Activated T-helper 17 cell treated with anti-CD3 and anti-CD28 coated beads, Interleukin-2, amount 50 U/mL, for 72 hours (primary cell): ENCODE data around the gene LCN2. TPM values are rescaled to one million over a fixed set of nuclear protein-coding genes. Genes with fewer than 3 reads are reported as not detected.
"Not testable (repeated sequence)": the region's sequence is repeated elsewhere in the genome, so short reads cannot be mapped to it uniquely, and the experiment has no call there.

Source experiments
- ATAC-seq: fragments of 150-1000 bp; cut with Tn5 transposase; replicated peaks from 2 replicates; pipeline ENCODE4 v1.10.0; 2021; ENCODE audit warnings: mild to moderate bottlenecking, moderate library complexity
- H3K27ac Mint-ChIP-seq: one replicate; pipeline ENCODE4 v1.8.0; 2022; ENCODE audit warnings: mixed read lengths
- H3K27me3 Mint-ChIP-seq: one replicate; pipeline ENCODE4 v1.8.0; 2022; ENCODE audit warnings: mixed read lengths
- H3K36me3 Mint-ChIP-seq: one replicate; pipeline ENCODE4 v1.8.0; 2022; ENCODE audit warnings: low read depth, mild to moderate bottlenecking, mixed read lengths
- H3K4me1 Mint-ChIP-seq: one replicate; pipeline ENCODE4 v1.8.0; 2022; ENCODE audit warnings: mixed read lengths
- H3K4me3 Mint-ChIP-seq: one replicate; pipeline ENCODE4 v1.8.0; 2022; ENCODE audit warnings: mild to moderate bottlenecking, mixed read lengths
- H3K9me3 Mint-ChIP-seq: one replicate; pipeline ENCODE4 v1.8.0; 2022; ENCODE audit warnings: mixed read lengths
- total RNA-seq, 2 donors: library from RNA; stranded (reverse); gene quantifications; one replicate each; pipeline ENCODE4 v1.2.3, GENCODE V29; 2022

LCN2 gene
- total RNA-seq, 2 donors from 2014 or later: not detected

DNA sequence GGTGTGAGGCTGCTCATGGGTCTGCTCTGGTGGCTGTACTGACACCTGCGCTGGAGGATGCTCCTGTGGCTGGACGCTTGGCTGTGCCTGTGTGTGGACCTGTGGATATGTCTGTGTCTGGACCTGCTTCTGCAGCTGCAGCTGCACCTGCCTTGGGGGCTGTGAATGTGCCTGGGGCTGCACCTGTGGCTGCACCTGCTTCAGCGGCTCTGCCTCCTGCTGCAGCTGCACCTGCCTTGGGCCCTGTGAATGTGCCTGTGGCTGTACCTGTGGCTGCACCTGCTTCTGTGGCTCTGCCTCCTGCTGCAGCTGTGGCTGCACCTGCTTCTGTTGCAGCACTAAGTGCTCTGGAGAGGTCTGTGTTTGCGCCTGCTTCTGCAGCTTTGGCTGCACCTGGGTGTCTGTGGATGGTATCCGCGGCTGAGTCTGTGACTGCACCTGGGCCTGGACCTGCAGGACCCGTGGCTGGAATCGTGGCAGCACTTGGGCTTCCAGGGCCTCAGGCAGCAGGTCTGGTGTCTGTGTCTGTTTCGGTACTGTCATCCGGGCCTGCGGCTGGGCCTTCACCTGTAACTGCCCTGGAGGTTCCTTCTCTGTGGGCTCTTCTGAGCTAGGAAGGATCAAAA lies 29.7 kb downstream of the LCN2 start:
- no peak overlapping the region for H3K27ac Mint-ChIP-seq
- ATAC-seq: no peak
- peaks cover 78% of the 10 kb centered on the region for H3K36me3 Mint-ChIP-seq
- no peaks in the 10 kb centered on the region for H3K27me3 Mint-ChIP-seq
- no peaks in the 10 kb centered on the region for H3K9me3 Mint-ChIP-seq
- peaks cover 2% of the 10 kb centered on the region for H3K4me1 Mint-ChIP-seq
- no peak overlapping the region for H3K4me3 Mint-ChIP-seq

DNA sequence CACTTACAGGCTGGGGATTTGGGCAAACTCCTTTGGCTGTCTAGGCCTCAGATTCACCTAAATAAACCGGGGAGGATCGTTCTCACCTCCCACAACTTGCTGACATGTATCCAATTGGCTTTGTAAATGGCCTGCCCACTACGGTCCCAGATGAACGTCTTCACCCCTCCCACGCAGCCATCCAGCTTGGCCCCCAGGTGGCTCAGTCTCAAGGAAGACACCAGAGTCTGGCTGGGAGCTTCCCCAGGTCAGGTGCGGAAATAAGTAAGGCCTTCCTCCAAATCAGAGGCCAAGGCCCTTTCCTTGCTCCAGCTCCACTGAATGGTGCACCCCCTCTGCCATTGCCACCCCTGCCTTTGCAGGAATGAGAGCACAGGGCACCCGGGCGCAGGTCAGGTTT lies 30.7 kb downstream of the LCN2 start:
- Mint-ChIP-seq H3K27ac (no peak overlapping the region), H3K4me3 (no peak overlapping the region), H3K4me1 (peaks cover 5% of the 10 kb centered on the region), H3K27me3 (no peaks in the 10 kb centered on the region), H3K9me3 (no peaks in the 10 kb centered on the region), H3K36me3 (peaks cover 74% of the 10 kb centered on the region)
- no peak for ATAC-seq

DNA sequence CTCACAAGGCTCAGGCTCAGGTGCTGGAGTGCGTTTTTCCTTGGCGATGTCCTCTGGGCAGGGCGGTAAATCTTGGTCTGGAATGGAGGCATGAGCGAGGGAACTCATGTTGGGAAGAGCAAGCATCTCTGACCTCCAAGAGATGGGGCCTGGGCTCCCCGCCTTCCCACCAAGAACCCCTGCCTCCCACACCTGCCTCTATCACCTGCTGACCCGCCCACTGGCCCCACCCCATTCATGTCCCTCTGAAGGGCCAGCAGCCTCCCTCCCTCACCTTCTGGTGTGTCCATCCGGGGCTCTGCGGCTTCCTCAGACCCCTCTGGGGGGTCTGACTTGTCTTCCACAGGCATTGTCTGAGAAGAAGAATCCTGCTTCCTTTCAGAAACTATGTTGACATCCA lies 31.2 kb downstream of the LCN2 start:
- no peaks in the 10 kb centered on the region for H3K27me3 Mint-ChIP-seq
- no peak for ATAC-seq
- no peaks in the 10 kb centered on the region for H3K9me3 Mint-ChIP-seq
- H3K4me1 Mint-ChIP-seq: peaks cover 5% of the 10 kb centered on the region
- H3K4me3 Mint-ChIP-seq: no peak overlapping the region
- peaks cover 74% of the 10 kb centered on the region for H3K36me3 Mint-ChIP-seq
- H3K27ac Mint-ChIP-seq: no peak overlapping the region

DNA sequence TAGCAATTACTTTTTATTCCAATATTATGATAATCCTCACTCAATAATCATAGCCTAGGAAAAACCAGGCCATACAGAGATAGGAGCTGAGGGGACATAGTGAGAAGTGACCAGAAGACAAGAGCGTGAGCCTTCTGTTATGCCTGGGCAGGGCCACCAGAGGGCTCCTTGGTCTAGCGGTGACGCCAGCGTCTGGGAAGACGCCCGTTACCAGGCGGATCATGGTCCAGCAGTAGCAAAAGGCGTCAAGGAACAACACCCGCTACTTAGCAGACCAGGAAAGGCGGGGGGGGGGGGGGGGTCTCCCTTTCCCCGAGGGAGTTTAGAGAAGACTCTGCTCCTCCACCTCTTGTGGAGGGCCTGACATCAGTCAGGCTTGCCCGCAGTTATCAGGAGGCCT lies 32.2 kb downstream of the LCN2 start:
- H3K4me1 Mint-ChIP-seq, ATAC-seq, H3K9me3 Mint-ChIP-seq, H3K27ac Mint-ChIP-seq, H3K27me3 Mint-ChIP-seq, H3K4me3 Mint-ChIP-seq: not testable (repeated sequence)
- H3K36me3 Mint-ChIP-seq: peaks cover 74% of the 10 kb centered on the region

DNA sequence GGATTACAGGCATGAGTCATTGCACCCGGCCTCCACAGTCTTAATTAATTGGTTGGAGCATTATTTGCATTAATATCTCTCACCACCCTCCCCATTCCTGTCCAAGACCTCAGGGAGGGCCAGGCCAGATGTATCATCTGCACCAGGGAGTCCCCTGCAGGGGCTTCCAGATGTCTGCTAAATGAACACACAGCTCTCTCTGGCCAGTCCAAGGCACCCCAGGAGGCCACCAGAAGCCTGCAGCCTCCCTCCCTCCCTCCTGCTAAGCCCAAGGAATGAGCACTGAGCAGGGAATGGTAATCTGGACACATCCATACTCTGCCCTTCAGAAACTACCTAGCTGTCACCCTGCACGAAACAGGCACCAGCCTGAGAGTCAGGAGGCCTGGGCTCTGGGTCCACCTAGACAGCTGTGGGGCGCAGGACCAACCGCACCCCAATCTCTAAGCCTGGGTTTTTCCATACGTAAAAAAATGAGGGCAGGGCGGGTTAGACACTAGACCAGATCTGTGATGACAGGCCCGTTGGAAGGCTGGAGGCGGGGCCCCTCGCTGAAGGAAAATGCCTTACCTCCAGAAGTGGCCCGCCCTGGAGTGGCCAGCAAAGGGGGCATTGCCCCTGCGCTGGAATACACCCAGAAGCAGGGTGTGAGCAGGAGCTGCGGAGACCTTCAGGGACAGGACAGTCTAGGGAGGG lies 33.8 kb downstream of the LCN2 start:
- peak overlapping the region; percentile 22 for H3K27ac Mint-ChIP-seq
- no peak overlapping the region for H3K4me3 Mint-ChIP-seq
- H3K9me3 Mint-ChIP-seq: no peaks in the 10 kb centered on the region
- peaks cover 14% of the 10 kb centered on the region for H3K4me1 Mint-ChIP-seq
- no peak for ATAC-seq
- H3K36me3 Mint-ChIP-seq: peaks cover 82% of the 10 kb centered on the region
- no peaks in the 10 kb centered on the region for H3K27me3 Mint-ChIP-seq

DNA sequence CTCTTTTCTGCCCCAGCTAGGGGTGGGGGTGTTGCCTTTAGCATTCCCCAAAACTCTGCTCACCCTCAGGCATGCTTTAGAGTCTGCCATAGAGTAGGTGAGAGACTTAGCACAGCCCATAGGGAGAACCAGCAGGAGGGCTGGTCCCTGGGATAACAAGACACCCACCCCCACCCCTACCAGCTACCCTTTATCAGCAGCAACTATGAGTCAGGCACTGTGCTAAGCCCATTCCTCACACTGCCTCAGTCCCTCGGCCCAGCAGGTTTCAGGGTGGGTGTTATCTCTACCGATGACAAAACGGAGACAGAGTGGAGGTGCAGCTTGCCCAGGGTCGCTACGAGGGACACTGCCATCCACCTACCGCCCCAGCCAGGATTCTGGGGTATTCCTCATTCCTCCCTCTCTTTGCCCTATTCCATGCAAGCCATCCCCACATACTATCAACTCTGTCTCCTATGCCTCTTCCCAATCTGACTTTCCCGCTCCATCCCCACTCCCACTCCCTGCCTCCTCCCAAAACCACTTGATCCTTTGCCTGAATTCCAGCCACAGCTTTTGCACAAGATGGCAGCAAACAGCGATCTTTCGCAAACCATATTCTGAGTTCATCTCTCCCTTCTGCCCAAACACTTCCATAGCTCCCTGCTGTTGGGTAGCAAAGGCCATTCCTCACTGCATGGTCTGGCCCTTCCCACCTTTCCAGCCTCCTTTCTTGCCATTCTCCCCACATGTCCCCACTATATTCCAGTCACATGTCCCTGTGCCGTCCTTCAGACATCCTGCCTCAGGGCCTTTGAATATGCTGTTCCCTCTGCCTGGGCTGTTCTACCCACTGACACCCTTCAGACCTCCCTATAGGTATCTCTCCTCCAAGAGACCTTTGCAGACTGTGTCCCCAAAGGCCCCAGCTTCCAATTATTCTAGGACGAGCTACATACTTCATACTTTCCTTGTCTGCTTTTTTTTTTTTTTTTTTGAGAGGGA lies 37.0 kb downstream of the LCN2 start:
- H3K4me3 Mint-ChIP-seq: no peak overlapping the region
- H3K27ac Mint-ChIP-seq: no peak overlapping the region
- H3K9me3 Mint-ChIP-seq: no peaks in the 10 kb centered on the region
- peaks cover 74% of the 10 kb centered on the region for H3K36me3 Mint-ChIP-seq
- ATAC-seq: no peak
- H3K27me3 Mint-ChIP-seq: no peaks in the 10 kb centered on the region
- peaks cover 25% of the 10 kb centered on the region for H3K4me1 Mint-ChIP-seq

DNA sequence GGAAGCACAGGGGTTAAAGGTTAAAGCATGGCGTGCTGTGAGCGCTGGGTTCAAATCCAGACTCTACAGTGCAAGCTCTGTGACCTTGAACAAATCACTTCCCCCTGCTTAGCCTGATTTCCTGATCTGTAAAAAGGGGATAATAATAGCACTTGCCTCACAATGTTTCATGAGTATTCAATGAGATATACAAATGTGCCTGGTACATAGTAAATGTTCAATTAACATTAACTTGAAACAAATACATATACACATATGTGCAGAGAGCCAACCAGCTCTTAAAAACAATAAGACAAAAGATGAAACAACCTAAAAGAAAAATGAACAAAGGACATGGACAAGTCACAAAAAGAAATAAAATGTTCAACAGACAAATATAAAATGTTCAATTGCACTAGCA lies 38.1 kb downstream of the LCN2 start:
- ATAC-seq: no peak
- no peaks in the 10 kb centered on the region for H3K27me3 Mint-ChIP-seq
- H3K4me3 Mint-ChIP-seq: no peak overlapping the region
- peak overlapping the region; percentile 50 for H3K27ac Mint-ChIP-seq
- peaks cover 25% of the 10 kb centered on the region for H3K4me1 Mint-ChIP-seq
- H3K9me3 Mint-ChIP-seq: no peaks in the 10 kb centered on the region
- peaks cover 70% of the 10 kb centered on the region for H3K36me3 Mint-ChIP-seq

DNA sequence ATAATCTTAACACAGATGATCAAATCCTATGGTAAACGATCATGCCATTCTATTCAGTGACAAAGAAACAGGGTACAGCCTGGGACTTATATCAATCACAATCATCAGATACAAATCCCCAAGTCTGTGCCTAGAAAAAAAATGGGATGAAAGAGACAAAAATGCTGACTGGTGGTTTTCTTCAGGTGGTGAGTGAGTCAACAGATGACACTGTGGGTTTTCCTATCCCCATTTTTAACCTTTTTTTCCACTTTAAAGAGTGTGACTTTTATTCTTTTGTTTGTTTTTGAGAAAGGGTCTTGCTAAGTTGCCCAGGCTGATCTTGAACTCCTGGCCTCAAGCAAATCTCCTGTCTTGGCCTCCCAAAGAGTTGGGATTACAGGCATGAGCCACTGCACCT lies 39.0 kb downstream of the LCN2 start:
- H3K27me3 Mint-ChIP-seq: no peaks in the 10 kb centered on the region
- H3K9me3 Mint-ChIP-seq: no peaks in the 10 kb centered on the region
- H3K27ac Mint-ChIP-seq: peak overlapping the region; percentile 50
- H3K36me3 Mint-ChIP-seq: peaks cover 62% of the 10 kb centered on the region
- H3K4me3 Mint-ChIP-seq: peak overlapping the region; percentile 28
- ATAC-seq: no peak
- H3K4me1 Mint-ChIP-seq: peaks cover 25% of the 10 kb centered on the region

DNA sequence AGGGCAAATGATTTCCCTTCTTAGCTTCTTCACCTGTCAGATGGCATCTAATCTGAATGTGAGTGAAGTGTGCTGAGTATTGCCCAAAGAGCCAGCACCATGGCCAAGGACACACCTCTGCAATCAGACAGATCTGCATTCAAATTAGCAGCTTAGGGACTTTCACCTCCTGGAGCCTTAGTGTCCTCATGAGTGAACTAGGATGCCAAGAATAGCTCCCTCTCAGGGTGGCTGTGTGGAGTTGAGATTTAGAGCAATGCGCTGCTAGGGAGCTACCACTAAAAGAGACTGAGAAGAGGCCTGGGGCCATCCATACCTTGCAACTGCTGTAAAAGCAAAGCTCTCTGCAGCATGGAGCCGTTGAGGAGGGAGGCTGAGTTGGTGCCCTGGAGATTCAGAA lies 40.8 kb downstream of the LCN2 start:
- Mint-ChIP-seq H3K36me3 (peaks cover 50% of the 10 kb centered on the region), H3K27me3 (no peaks in the 10 kb centered on the region), H3K27ac (peak overlapping the region; percentile 84), H3K9me3 (no peaks in the 10 kb centered on the region), H3K4me3 (peak overlapping the region; percentile 96), H3K4me1 (peaks cover 20% of the 10 kb centered on the region)
- ATAC-seq: no peak

DNA sequence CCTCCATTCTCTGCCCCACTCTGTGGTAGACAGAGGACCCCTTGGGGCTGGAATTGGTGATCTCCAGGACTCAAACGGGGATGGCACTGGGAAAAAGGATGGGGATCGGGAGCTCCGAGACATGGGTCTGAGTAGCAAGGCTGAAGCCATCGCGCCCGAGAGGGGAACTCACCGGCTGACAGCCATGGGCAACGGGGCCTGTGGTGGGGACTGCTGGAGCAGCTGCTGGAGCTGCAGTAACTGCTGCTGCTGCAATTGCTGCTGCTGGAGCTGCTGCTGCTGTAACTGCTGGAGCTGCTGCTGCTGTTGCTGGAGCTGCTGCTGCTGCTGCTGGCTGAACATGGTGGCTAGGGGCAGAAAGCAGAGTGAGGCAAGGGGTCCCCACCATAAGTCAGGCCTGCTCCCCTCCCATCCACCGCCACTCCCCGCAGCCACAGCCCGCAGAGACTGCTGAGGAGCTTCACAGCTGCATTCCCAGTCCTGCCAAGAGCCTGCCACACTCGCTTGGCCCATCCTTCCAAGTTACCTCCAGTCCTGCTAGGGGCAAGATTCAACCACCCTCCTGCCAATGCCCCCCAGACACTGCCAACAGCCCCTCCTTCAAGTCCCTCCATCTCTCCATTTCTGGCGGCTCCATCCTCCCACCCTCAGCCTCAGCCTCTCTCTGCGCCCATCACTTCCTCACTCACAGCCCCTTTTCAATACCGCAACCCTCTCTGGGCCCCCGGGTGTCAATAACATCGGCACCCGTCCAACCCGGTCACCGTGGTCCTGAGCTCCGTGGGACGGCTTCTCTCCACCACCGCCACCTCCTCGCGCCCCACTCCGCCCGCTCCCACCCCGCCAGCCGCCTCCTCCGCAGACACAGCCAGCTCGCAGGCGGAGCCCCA lies 41.5 kb downstream of the LCN2 start:
- H3K4me3 Mint-ChIP-seq: peak overlapping the region; percentile 96
- no peaks in the 10 kb centered on the region for H3K9me3 Mint-ChIP-seq
- H3K36me3 Mint-ChIP-seq: peaks cover 42% of the 10 kb centered on the region
- H3K4me1 Mint-ChIP-seq: peaks cover 20% of the 10 kb centered on the region
- H3K27ac Mint-ChIP-seq: peak overlapping the region; percentile 96
- H3K27me3 Mint-ChIP-seq: no peaks in the 10 kb centered on the region
- peak; percentile 43 for ATAC-seq

DNA sequence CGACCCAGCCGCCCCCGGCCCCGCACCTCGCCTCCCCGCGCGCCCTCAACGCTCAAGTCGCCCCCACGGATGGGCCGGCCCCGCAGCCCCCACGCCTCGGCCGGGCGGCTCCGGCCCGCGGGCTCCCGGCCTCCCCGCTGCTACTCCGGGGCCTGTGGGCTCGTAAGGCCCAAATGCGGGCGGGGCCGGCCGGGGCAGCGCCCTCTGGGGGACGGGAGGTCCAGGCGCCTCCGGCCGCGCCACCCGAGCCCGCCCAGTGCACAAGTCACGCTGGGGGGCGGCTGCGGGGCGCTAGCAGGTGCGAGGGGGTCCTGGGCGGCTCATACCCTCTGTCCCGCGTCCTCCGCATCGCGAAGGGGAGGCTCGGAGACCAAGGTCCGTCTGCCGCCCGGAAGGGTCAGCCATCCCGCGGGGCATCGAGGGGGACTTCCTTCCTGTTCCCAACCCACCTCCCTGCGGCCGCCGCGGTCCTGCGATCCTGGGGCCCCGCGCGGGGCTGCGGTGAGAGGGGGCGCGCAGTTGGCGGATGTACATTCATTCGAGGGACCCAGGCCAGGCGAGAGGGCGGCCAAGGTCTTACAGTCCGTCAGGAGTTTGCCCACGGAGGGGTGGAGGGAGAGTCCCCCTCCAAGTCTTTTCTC lies 42.3 kb downstream of the LCN2 start, which contains the start of gene CIZ1:
Gene CIZ1 (minus strand): TSS at position 167 of the 641 bp plus-strand sequence. CDS start 715 bp downstream, outside the sequence.
- H3K9me3 Mint-ChIP-seq: no peaks in the 10 kb centered on the region

DNA sequence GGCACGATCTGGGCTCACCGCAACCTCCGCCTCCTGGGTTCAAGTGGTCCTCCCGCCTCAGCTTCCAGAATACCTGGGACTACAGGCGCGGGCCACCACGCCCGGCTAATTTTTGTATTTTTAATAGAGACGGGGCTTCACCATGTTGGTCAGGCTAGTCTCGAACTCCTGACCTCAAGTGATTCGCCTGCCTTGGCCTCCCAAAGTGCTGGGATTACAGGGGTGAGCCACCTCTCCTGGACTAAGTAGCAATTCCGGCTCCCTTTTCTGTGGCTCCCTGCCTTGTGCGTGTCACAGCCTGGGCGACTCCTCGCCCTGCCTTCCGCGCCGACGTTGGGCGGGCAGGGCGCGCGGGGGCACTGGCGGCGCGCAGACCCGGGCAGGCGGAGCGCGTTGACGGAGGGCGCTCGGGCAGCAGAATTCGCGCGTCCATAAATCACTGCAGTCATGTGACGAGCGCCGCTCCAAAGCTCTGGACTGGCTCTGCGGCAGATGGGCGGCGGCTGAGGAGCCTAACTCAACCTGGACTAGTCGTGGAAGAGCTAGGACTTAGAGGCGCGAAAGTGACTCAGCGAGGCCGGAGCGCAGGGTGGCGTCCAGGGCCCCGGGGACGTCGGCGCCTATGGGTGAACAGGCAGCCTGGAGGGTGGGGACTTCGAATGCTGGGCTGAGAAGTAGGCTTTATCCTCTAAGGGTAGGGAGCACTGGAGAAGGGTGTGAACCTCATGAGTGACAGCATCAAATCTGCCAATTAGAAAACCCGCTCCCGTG lies 43.5 kb downstream of the LCN2 start:
- peak; percentile 72 for ATAC-seq
- Mint-ChIP-seq H3K4me3 (peak overlapping the region; percentile 41), H3K27ac (no peak overlapping the region)

More for the DNA sequence above, 42.3 kb downstream of the LCN2 start, which contains the start of gene CIZ1:
- H3K27me3 Mint-ChIP-seq: no peaks in the 10 kb centered on the region
- peak; percentile 94 for ATAC-seq
- peaks cover 15% of the 10 kb centered on the region for H3K4me1 Mint-ChIP-seq
- H3K4me3 Mint-ChIP-seq: peak within 1 kb of the TSS; percentile 96
- H3K36me3 Mint-ChIP-seq: peaks cover 36% of the 10 kb centered on the region
- peak within 1 kb of the TSS; percentile 96 for H3K27ac Mint-ChIP-seq

More for the DNA sequence above, 43.5 kb downstream of the LCN2 start:
- H3K27me3 Mint-ChIP-seq: no peaks in the 10 kb centered on the region
- H3K36me3 Mint-ChIP-seq: peaks cover 24% of the 10 kb centered on the region
- peaks cover 14% of the 10 kb centered on the region for H3K4me1 Mint-ChIP-seq
- no peaks in the 10 kb centered on the region for H3K9me3 Mint-ChIP-seq
